Pancreas (tissue), 10 donors: ENCODE measurements around the gene HENMT1. TPM values are rescaled to one million over a fixed set of nuclear protein-coding genes. Genes with fewer than 3 reads are reported as not detected.

ENCODE experiments used
- ATAC-seq, 4 donors: fragments of 200-7000 bp; cut with Tn5 transposase; one replicate each; pipeline versions ENCODE4 v1.8.0 to v1.9.1; 2020; ENCODE audit warnings: mild to moderate bottlenecking in 4 of 4, moderate library complexity in 4 of 4
- DNase-seq, 6 donors: peaks; one replicate each; pipeline ENCODE4 v3.0.0-alpha.2; 2020
- FAIRE-seq: peaks from 2 replicates; lab custom pipeline; 2012; peaks lifted over from hg19 to GRCh38; lab: Jason Lieb, UNC
- H3K27ac ChIP-seq, 4 donors: fragments of 200-600 bp; sonication (generic); 1 replicate in 3 of 4; 2 replicates in 1 of 4; pipeline versions ENCODE4 v1.5.0 to v1.8.0; 2020
- H3K27me3 ChIP-seq, 4 donors: fragments of 200-600 bp; one replicate each; pipeline ENCODE4 v1.8.0; 2021
- H3K36me3 ChIP-seq, 3 donors: fragments of 200-600 bp; sonication (generic) in 1 of 3; one replicate each; pipeline versions ENCODE4 v1.5.0 to v1.8.0; 2020 to 2021
- H3K4me1 ChIP-seq, 3 donors: fragments of 200-600 bp; one replicate each; pipeline ENCODE4 v1.8.0; 2021
- H3K4me3 ChIP-seq, 4 donors: fragments of 200-600 bp; sonication (generic) in 2 of 4; one replicate each; pipeline versions ENCODE4 v1.5.0 to v1.8.0; 2020 to 2021
- H3K9me3 ChIP-seq, 4 donors: fragments of 200-600 bp; one replicate each; pipeline ENCODE4 v1.8.0; 2021
- CTCF ChIP-seq, 4 donors: fragments of 200-600 bp; sonication (generic) in 3 of 4; IDR thresholded peaks; one replicate each; pipeline versions ENCODE4 v1.5.0 to v1.8.0; 2021; ENCODE audit warnings: antibody characterized with exemption in 4 of 4
- WGBS, 2 donors: extraction: QIAGEN DNeasy Blood & Tissue Kit; methylation state at CpG; one replicate each; pipeline ENCODE4 v1.1.7; 2013; 5-methylcytosine and 5-hydroxymethylcytosine counted together
- intact Hi-C, 3 donors: fragments of 100-400 bp; cut with DNase I; formaldehyde crosslinking; loops; one replicate each; pipeline versions ENCODE4 v1.11.1 to v1.14.2; 2022
- polyA plus RNA-seq, 2 donors: library from polyadenylated mRNA; stranded (reverse); fragments of 200-250 nt; gene quantifications; one replicate each; pipeline ENCODE4 v1.2.3, GENCODE V29; 2013
- total RNA-seq, 6 donors: library from RNA; stranded (reverse); fragmentation: NEBNext Ultra II Directional in 4 of 6; extraction: Animal tissue kit (Norgen Biotek cat#: 25700) in 4 of 6; gene quantifications; one replicate each; pipeline versions ENCODE4 v1.2.1 to v1.2.4, GENCODE V29; 2021 to 2023
- donor health status: healthy with polysubstance abuse.
- donor health status: DM: no; HTN: no; CAD: no; lungs with moderate emphysema.
- donor health status: DM: no; HTN: no; CAD: no.
- donor health status: control.
- donor health status: control.
- donor health status: Bipolar disorder and iron deficiency.
- donor health status: DM: yes; HTN: yes; CAD: no.
- donor health status: DM: no; HTN: no; CAD: no.
- donor health status: DM: no; HTN: no; CAD: no.
- donor health status: DM: yes; HTN: yes; CAD: no.

The HENMT1 gene
- total and polyA plus RNA-seq, 8 donors: 0.42 to 5.5 (median 1.1) TPM

GRCh38 chr1:108600504-108600903, 60.4 kb downstream of the HENMT1 start:
- 82% methylated on average over 4 of the region's 4 CpGs for WGBS, 2 donors
- no peak overlapping the region for H3K4me3 ChIP-seq

GRCh38 chr1:108598340-108598739, 62.6 kb downstream of the HENMT1 start:
- FAIRE-seq (no peak), DNase-seq (no peak), ATAC-seq (no peak)
- Histone ChIP-seq H3K36me3 (no peaks in the 10 kb centered on the region), H3K4me3 (no peak overlapping the region), H3K27me3 (no peaks in the 10 kb centered on the region), H3K9me3 (no peaks in the 10 kb centered on the region), H3K4me1 (peaks cover 0 to 10% (median 0%) of the 10 kb centered on the region in 3 donors), H3K27ac (no peak overlapping the region)
- intact Hi-C loops: no loop called here
- TF ChIP-seq CTCF (IDR thresholded peaks at IDR 0.05): no peak
- 91 to 94% methylated on average over 1 of the region's 1 CpG for WGBS, 2 donors

More at GRCh38 chr1:108600504-108600903, 60.4 kb downstream of the HENMT1 start:
- Histone ChIP-seq H3K27ac (no peak overlapping the region), H3K36me3 (no peaks in the 10 kb centered on the region), H3K4me1 (peaks cover 0 to 10% (median 0%) of the 10 kb centered on the region in 3 donors), H3K27me3 (no peaks in the 10 kb centered on the region), H3K9me3 (no peaks in the 10 kb centered on the region)
- TF ChIP-seq CTCF (IDR thresholded peaks at IDR 0.05): no peak
- ATAC-seq: no peak
- FAIRE-seq: no peak
- DNase-seq: no peak
- intact Hi-C loops: no loop called here

Other genes with a start within 250 kb of the HENMT1 start
- not detected for gene NBPF6, start 210.8 kb downstream of the HENMT1 start, total RNA-seq
- not detected for gene NBPF6, start 210.8 kb downstream of the HENMT1 start, polyA plus RNA-seq
- gene EEIG2, start 101.0 kb downstream of the HENMT1 start, total RNA-seq: 10 to 100 TPM in 2 of 6 donors, 1 to 10 TPM in 4; 2.8 to 13.0 (median 3.3) TPM
- 1 to 10 TPM; 1.7 to 1.8 TPM for gene EEIG2, start 101.0 kb downstream of the HENMT1 start, polyA plus RNA-seq
- 10 to 100 TPM; 11.2 to 21.3 (median 17.6) TPM for gene PRPF38B, start 31.2 kb upstream of the HENMT1 start, total RNA-seq
- 10 to 100 TPM; 36.3 to 48.6 TPM for gene PRPF38B, start 31.2 kb upstream of the HENMT1 start, polyA plus RNA-seq
- under 1 TPM in 2 of 6 donors, not detected in 4; 0.06 TPM for gene FNDC7, start 51.8 kb upstream of the HENMT1 start, total RNA-seq
- gene FNDC7, start 51.8 kb upstream of the HENMT1 start, polyA plus RNA-seq: not detected
- 10 to 100 TPM; 19.1 to 36.6 (median 25.5) TPM for gene STXBP3, start 85.6 kb upstream of the HENMT1 start, total RNA-seq
- 10 to 100 TPM; 26.8 to 50.7 TPM for gene STXBP3, start 85.6 kb upstream of the HENMT1 start, polyA plus RNA-seq
- not detected for gene AKNAD1, start 196.0 kb upstream of the HENMT1 start, total RNA-seq
- under 1 TPM in 1 of 2 donors, not detected in 1; 0.23 TPM for gene AKNAD1, start 196.0 kb upstream of the HENMT1 start, polyA plus RNA-seq
- 1 to 10 TPM in 3 of 6 donors, under 1 TPM in 3; 0.19 to 1.6 (median 0.74) TPM for gene GPSM2, start 215.9 kb upstream of the HENMT1 start, total RNA-seq
- gene GPSM2, start 215.9 kb upstream of the HENMT1 start, polyA plus RNA-seq: under 1 TPM; 0.42 to 0.92 TPM